HG02759 (cell line): ENCODE measurements around the gene GNB2.
"Not testable (repeated sequence)": the region's sequence is repeated elsewhere in the genome, so short reads cannot be mapped to it uniquely, and the experiment has no call there.

ENCODE experiments used
- ATAC-seq: cut with Tn5 transposase; IDR thresholded peaks from one replicate; pipeline ENCODE4 v1.9.1; 2021; ENCODE audit warnings: mild to moderate bottlenecking, moderate library complexity; ENCODE audit not compliant: unreplicated experiment

GNB2 gene

DNA sequence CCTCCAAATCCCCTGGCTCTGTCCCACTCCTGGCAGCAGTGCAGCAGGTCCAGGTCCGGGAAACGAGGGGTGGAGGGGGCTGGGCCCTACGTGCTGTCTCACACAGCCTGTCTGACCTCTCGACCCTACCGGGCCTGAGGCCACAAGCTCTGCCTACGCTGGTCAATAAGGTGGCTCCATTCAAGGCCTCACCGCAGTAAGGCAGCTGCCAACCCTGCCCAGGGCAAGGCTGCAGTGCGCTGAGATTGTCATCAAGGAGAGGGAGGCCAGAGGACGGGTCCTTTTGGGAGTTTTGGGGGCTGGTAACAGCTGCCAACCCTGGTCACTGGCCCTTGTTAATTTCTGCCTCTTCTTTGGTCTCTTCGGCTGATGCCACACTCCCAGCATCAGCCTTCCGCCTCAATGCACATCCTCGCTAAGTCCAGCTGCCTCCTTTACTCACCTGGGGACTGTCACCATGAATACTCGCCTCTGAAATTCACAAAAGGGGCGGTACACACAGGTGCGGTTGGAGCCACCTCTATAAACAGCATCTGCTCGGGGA lies 50.3 kb downstream of the GNB2 start:
- no peak for ATAC-seq

DNA sequence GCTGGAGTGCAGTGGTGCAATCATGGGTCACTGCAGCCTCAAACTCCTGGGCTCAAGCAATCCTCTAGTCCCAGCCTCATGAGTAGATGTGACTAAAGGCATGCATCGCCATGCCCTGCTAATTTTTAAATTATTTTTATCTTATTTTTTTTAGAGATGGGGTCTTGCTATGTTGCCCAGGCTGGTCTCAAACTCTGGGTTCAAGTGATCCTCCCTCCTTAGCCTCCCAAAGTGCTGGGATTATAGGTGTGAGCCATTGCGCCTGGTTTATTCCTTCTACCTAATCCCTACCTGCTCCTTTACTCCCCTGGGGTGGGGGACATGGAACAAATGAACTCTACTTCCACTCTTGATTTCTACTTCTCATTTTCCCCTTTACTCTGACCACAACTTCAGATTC lies 50.8 kb downstream of the GNB2 start:
- ATAC-seq: not testable (repeated sequence)

DNA sequence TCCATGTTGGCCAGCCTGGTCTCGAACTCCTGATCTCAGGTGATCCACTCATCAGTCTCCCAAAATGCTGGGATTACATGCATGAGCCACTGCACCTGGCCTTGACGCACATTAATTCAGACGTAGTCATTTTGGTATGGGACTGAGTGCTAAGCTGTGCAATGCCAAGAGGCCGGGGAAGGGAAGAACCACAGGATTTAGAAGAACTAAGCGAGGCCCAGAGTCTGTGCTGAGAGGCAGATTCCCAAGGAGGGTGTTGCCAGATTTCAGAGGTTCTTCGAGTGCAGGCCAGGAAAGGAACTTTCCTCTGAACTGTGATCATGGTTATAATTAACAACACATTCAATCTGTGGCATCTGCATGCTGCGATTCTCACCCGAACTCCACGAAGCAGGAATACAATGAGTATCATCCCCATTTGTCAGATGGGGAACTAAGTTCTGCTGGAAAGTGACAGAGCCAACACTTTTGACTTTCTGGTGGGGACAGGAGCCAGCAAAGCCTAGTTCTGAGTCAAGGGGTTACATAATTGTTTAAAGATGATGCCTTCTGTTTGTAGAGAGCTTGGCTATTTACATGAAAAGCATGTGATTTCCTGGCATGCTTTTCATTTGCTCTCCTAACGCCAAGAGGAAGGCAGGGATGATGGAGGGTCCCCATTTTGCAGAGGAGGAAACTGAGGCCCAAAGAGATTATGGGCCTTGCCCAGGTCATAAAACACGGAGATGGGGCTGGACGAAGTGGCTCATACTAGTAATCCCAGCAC lies 53.6 kb downstream of the GNB2 start:
- no peak for ATAC-seq

DNA sequence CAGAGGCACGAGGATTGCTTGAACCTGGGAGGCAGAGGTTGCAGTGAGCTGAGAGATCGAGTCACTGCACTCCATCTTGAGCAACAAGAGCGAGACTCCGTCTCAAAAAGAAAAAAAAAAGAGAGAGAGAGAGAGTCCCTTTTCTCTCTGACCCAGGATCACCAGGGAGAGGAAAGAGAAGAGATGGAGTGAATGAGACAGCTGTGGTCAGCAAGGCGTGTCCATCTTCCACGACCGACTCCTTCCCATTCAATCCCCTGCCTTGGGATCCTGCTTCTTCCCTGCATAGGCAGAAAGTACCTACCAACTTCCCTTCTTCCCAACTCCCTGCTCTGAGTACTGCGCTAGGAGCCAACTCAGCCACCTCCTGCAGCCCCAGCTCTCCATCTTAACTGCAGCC lies 54.7 kb downstream of the GNB2 start:
- ATAC-seq: no peak
